Hematopoietic multipotent progenitor cell treated with erythropoietin and hydrocortisone succinate and interleukin-3 and kit ligand, for 4 days (in vitro differentiated cells): ENCODE measurements around the gene CTNNA1.

Source experiments
- DNase-seq: peaks from one replicate; pipeline ENCODE4 v3.0.0-alpha.2; 2015

CTNNA1 gene

DNA sequence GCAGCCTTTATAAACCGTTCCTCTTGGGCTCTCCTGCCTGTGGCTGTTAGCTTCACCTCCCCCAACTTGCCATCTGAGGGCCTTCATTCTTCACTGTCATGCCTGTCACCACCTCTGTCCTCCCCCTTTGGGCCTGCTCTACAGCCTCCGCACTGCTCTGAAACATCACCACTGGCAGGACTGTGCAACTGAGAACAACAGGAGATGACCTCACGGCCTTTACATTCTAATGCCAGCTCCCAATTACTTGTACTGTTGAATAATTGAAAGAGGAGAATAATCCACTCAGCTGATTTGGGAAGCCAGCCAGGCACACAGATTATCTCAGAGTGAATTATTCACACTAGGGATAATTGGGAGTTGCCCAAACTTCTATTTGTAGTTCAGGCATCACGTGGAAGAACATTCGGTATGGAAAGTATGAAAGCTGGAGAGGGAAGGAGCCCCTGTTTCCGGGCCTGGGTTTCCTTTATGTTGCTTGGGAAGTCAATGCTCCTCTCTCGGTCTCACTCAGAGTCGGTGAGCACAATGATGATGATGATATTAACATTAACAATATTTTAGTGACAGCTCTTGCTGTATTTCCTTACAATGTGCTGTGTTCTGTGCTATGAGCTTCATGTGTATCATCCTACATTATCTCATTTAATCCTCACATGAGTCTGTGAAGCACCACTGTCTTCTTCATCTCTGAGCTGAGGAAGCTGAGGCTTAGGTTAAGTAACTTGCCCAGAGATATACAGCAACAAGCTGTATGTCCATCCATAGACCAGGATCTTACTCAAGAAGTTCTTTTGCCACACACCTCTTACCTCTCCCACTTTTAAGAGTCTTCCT, 221.2 kb downstream of the CTNNA1 start:
- no peak for DNase-seq

DNA sequence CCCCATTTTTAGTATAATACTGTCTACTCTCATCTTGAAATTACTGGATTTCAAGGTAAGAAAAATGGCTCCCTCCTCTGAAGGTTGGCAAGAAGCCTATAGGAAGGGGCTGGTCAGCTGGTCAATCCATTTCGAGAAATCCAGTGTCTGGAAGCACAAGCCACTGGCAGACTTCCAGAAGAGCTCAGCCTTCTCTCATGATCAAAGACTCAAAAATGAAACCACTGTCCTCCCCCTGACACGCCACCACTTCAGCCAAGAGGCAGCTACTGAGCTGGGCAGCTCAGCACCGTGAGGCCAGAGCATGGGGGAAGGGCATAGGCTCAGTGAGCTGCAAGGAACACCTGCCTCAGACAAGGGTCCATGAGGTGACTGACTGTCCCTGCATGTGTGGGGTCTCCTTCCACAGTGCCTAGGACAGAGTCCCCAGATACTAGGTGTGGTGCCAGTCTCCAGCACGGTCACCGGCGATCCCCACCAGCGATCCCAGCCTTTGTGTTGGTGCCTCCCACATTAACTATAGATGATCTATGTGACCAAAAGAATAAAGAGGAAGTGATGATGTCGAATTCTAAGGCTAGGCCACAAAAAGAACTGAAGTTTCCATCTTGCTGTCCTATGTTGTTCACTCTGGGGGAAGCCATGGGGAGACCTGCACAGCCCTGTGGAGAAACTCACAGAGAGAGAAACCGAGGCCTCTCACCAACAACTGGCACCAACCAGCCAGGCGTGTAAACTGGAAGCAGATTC, 222.0 kb downstream of the CTNNA1 start:
- DNase-seq: peak; percentile 69

DNA sequence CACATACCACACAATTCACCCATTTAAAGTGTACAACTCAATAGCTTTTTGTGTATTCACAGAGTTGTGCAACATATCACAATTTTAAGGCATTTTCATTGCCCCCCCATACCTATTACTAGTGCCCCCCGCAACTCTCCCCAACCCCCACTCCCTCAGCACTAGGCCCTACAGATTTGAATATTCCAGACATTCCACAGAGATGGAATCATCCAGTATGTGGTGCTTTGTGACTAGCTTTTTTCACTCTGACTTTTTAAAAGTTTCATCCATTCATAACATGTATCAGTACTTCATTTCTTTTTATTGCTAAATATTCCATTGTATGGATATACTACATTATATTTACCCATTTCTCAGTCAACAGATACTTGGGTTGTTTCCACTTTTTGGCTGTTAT, 224.9 kb downstream of the CTNNA1 start:
- DNase-seq: no peak

DNA sequence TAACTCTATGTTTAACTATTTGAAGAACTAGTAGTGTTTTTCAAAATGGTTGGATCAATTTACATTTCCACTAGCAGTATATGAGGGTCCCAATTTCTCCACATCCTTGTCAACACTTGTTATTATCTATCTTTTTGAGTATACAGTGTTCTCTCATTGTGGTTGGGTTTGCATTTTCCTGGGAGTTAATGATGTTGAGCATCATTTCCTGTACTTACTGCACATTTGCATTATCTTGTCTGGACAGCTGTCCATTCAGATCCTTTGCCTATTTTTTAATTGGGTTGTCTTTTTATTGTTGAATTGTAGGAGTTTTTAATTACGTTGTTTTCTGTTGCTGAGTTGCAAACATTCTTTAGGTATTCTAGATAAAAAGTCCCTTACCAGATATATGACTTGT, 225.4 kb downstream of the CTNNA1 start:
- DNase-seq: peak; percentile 57

DNA sequence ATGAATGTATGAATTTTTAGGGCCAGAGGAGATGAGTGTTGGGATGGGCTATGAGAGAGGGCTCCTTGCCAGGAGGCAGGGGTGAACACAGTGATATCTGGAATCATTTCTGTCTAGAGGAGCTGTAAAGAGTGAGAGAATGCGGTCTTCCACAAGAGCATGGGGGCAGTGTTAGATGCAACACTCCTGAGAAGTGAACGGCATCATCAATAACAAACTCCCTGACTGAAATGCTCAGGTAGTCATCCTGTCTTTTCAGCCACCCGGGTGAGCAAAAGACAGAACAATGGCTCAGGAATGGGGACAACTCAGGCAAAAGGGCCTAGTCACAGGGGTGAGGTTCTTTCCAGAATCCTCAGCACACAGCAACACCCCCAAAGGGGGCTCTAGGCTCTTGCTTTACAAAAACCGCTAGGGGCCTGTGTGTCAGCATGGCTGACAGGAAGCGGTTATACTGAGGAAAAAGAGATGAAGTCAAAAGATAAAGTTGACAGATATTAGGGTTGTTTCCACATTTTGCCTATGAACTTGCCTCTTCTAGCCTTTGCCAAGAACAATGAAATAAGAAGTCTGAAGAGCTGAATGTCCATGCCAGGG, 226.6 kb downstream of the CTNNA1 start:
- DNase-seq: peak; percentile 89

DNA sequence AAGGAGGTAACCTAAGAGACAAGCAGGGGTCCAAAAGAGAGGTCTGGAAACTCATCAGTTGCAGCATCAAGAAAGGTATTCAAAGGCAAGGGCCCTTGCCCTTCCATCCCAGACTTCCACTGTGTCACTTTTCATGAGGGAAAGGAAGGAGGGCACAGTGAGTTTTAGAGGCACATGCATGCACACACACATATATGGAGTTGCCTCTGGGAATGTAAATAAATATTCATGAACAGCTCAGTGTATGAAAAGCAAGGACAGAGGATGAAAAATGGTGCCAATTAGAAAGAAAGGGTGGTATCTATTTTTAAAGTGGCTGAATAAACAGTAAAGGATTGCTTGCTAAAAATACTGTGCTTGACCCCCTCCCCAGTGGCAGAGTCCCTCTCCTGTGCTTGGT, 227.2 kb downstream of the CTNNA1 start:
- no peak for DNase-seq

DNA sequence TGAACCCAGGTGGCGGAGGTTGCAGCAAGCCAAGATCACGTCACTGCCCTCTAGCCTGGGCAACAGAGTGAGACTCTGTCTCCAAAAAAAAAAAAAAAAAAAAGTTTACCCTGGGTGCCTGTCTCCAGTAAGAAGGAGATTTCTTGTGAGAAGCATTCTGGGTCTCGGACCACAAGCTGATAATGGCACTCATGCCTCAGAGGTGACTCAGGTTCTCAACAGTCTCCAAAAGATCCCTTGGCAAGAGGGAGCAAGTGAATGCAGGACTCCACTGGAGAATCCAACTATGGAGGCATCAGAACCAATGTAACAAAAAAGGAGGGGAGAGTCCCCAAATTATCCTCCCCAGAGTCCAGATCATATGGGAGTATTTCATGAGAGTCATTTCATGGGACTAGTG, 227.9 kb downstream of the CTNNA1 start:
- DNase-seq: peak; percentile 47

DNA sequence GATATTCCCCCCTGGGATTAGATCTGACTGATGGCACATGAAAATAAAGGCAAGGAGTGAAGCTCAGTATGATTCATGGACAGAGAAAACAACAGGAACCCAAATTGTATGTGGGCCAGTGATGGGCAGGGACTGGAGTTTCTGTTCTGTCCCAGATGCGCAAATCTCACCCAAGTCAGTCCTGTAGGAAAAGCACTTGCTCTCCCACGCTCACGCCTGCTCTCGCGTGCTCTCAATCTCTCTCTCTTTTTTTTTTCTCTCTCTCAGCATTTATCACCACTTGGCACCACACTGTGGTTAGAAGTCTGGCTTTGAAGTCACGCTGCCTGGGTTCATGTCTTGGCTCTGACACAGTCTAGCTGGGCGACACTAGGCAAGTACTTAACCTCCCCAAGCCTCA, 228.4 kb downstream of the CTNNA1 start:
- peak; percentile 83 for DNase-seq

DNA sequence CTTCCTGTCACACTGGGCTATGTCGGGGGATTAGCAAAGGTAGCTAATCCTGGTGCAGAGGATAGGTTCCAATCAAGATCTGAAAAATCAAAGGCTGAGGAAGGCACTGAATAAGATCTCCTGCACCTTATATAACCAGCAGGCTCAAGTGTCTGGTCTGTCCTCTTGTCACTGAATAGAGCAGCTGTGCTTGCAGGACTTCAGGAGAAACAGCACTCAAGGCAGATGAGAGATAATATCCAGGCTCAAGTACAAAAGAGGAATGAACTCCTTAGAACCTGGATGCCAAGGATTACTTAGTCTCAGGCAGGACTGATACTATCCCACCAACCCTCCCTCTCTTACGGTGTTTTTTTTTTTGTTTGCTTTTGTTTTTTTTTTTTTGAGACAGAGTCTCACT, 230.8 kb downstream of the CTNNA1 start:
- no peak for DNase-seq
